Ishikawa (cell line): ENCODE data around the gene OSCP1.

Source experiments
- CEBPB ChIP-seq: IDR thresholded peaks from 2 replicates; pipeline ENCODE4 v1.6.1; 2012
- CREB1 ChIP-seq: IDR thresholded peaks from 2 replicates; pipeline ENCODE4 v1.6.1; 2012; ENCODE audit warnings: low read depth
- EGR1 ChIP-seq: IDR thresholded peaks from 2 replicates; pipeline ENCODE4 v1.6.1; 2012
- EP300 ChIP-seq: IDR thresholded peaks from 2 replicates; pipeline ENCODE4 v1.6.1; 2012; ENCODE audit warnings: borderline replicate concordance
- FOXM1 ChIP-seq: IDR thresholded peaks from 2 replicates; pipeline ENCODE4 v1.6.1; 2012; ENCODE audit warnings: low read depth, borderline replicate concordance
- MAX ChIP-seq: IDR thresholded peaks from 2 replicates; pipeline ENCODE4 v1.6.1; 2012
- NFIC ChIP-seq: IDR thresholded peaks from 2 replicates; pipeline ENCODE4 v1.6.1; 2012
- RAD21 ChIP-seq: IDR thresholded peaks from 2 replicates; pipeline ENCODE4 v1.6.1; 2012; ENCODE audit warnings: low read depth
- REST ChIP-seq: IDR thresholded peaks from 2 replicates; pipeline ENCODE4 v1.6.1; 2012; ENCODE audit warnings: low read depth, mild to moderate bottlenecking
- TAF1 ChIP-seq: IDR thresholded peaks from 2 replicates; pipeline ENCODE4 v1.6.1; 2012; ENCODE audit warnings: low read depth, mild to moderate bottlenecking
- TCF12 ChIP-seq: IDR thresholded peaks from 2 replicates; pipeline ENCODE4 v1.6.1; 2012; ENCODE audit warnings: low read depth
- TEAD4 ChIP-seq: IDR thresholded peaks from 2 replicates; pipeline ENCODE4 v1.6.1; 2012
- USF1 ChIP-seq: IDR thresholded peaks from 2 replicates; pipeline ENCODE4 v1.6.1; 2012
- YY1 ChIP-seq: IDR thresholded peaks from 2 replicates; pipeline ENCODE4 v1.6.1; 2012; ENCODE audit warnings: low read depth
- ZBTB7A ChIP-seq: IDR thresholded peaks from 2 replicates; pipeline ENCODE4 v1.6.1; 2012; ENCODE audit warnings: low read depth

OSCP1 gene

GRCh38 chr1:36479505-36480051 is 29.3 kb upstream of the OSCP1 start:
- no peak for TF ChIP-seq NFIC

GRCh38 chr1:36476945-36477344 is 26.7 kb upstream of the OSCP1 start:
- TF ChIP-seq USF1: no peak
- no peak for TF ChIP-seq CREB1
- no peak for TF ChIP-seq REST
- TF ChIP-seq TAF1: no peak
- no peak for TF ChIP-seq YY1
- no peak for TF ChIP-seq MAX
- TF ChIP-seq EP300: no peak
- TF ChIP-seq ZBTB7A: no peak
- no peak for TF ChIP-seq NFIC
- no peak for TF ChIP-seq RAD21

- no peak for TF ChIP-seq MAX
- no peak for TF ChIP-seq ZBTB7A
- TF ChIP-seq TCF12: no peak
- no peak for TF ChIP-seq YY1
- no peak for TF ChIP-seq NFIC
- no peak for TF ChIP-seq RAD21
- no peak for TF ChIP-seq TEAD4
- TF ChIP-seq CEBPB: no peak
- TF ChIP-seq USF1: no peak
- no peak for TF ChIP-seq FOXM1
- TF ChIP-seq EGR1: no peak
- TF ChIP-seq EP300: no peak
- no peak for TF ChIP-seq CREB1
- TF ChIP-seq TAF1: no peak
- no peak for TF ChIP-seq REST
These were observed 25.8 kb upstream of the OSCP1 start for GRCh38 chr1:36475910-36476604.

- TF ChIP-seq TCF12: no peak
- no peak for TF ChIP-seq REST
- TF ChIP-seq TAF1: no peak
These were observed 25.1 kb upstream of the OSCP1 start for GRCh38 chr1:36475341-36475740.

GRCh38 chr1:36472656-36473055 is 22.4 kb upstream of the OSCP1 start:
- no peak for TF ChIP-seq ZBTB7A
- no peak for TF ChIP-seq TEAD4
- TF ChIP-seq MAX: no peak
- TF ChIP-seq NFIC: no peak
- TF ChIP-seq YY1: no peak
- TF ChIP-seq RAD21: no peak
- TF ChIP-seq TAF1: no peak
- TF ChIP-seq CEBPB: no peak
- no peak for TF ChIP-seq EGR1
- TF ChIP-seq TCF12: no peak
- TF ChIP-seq CREB1: no peak
- TF ChIP-seq REST: no peak
- no peak for TF ChIP-seq USF1
- TF ChIP-seq FOXM1: no peak
